Cardiac fibroblast (primary cell): ENCODE data around the gene GRB7.
A peak's percentile ranks its signal among the peaks of the same experiment; 100 is the strongest.

Experiments
- DNase-seq, 2 donors: peaks; one replicate each; pipeline versions ENCODE4 v3.0.0 to v3.0.0-alpha.2; 2010; ENCODE audit warnings: low read depth in 2 of 2
- H3K4me3 ChIP-seq, 2 donors: replicated peaks in 1 of 2; 1 replicate in 1 of 2; 2 replicates in 1 of 2; pipeline ENCODE4 v1.5.1; 2011; ENCODE audit warnings: low read depth in 2 of 2, low read length in 2 of 2, mild to moderate bottlenecking in 2 of 2, moderate library complexity in 1 of 2
- CTCF ChIP-seq: IDR thresholded peaks from one replicate; pipeline ENCODE4 v1.5.1; 2011; ENCODE audit warnings: low read depth, mild to moderate bottlenecking, low read length, inconsistent platforms

GRB7 gene

DNA sequence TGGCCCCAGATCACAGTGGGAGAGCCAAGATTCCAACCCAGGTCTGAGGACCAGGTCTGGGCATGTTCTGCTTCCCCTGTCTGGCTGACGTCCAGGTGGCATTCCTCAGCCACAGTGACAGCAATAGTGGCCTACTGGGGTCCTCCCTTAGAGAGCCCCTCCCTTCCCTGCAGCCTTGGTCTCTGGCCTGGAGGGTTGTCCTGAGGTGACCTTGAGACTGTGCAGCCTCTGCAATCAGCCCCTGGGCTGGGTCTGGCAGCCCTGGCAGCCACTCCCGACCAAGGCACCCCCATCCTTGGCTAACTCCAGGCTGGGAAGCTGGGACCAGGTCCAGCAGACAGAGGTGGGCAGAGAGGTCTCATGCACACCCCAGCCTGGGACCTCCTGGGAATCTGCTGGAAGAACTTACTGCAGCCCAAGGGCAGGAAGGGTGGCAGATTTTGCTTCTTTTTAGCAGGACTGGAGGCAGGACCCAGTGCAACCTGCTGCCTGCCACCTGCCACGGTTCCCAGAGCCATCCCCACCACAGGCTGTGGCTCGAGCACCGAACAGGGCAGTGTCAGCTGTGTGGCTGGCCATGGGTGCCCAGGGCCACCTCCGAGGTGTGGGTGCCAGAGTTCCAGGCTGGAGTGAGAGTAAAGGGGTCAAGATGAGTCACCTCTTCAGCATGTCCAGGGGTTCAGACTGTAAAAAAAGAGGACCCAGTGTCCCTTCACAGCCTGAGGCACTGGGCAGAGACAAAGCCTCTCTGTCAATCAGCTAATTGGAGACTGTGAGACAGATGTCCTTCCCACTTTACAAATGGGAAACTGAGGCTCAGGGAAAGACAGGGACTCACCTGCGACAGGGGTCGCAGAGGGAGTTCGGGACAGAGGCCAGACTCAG, 12.6 kb downstream of the GRB7 start:
- DNase-seq, result peak in 1 of 2 donors; percentile 21
- TF ChIP-seq CTCF, result no peak
- no peak overlapping the region for H3K4me3 ChIP-seq

GRCh38 chr17:39751016-39751543, 13.3 kb downstream of the GRB7 start:
- H3K4me3 ChIP-seq, result no peak overlapping the region
- TF ChIP-seq CTCF, result no peak
- DNase-seq, result no peak

DNA sequence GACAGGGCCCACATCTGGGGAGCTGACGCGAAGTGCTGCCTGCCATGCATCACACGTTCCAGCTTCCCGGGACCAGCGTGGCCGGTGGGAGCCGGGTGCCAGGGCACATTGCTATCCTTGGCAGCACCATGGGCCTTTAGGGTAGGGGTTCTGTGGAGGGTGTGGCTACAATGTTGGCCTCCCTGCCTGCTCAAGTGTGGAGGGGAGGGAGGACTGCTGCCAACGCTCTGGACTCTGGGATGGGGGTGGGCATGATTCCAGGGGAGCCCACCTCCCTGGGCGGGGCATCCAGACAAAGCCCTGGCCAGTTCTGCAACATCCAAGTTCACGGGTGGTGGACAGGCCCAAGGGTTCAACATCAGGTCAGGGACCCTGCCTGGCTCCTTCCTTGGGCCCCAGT, 13.9 kb downstream of the GRB7 start:
- H3K4me3 ChIP-seq, result no peak overlapping the region
- no peak for DNase-seq
- TF ChIP-seq CTCF, result no peak

GRCh38 chr17:39752241-39752881, 14.6 kb downstream of the GRB7 start:
- no peak overlapping the region for H3K4me3 ChIP-seq
- no peak for TF ChIP-seq CTCF
- no peak for DNase-seq

DNA sequence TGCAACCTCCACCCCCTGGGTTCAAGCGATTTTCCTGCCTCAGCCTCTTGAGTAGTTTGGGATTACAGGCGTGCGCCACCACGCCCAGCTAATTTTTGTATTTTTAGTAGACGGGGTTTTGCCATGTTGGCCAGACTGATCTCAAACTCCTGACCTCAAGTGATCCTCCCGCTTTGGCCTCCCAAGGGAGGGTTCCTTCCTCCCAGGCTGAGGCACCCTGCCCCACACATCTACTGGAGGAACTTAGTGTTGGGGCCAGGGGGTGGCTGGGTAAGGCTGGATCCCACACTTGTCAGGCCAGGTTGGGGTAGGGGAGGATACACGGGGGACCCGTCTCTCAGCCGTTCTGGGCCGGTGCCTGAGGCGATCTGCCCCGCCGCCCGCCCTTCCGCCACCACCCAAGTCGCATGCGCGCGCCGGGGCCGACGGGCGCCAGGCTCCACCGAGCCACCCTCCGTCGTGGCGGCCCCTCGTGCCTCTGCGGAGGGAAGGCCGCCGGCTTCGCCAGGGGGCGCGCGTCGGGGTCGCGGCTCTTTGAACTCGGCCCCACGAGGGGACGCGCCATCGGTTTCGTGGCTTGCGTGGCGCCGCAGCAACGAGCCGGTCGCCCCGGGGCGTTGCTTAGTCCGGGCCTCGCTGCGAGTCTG, 15.9 kb downstream of the GRB7 start:
- peak overlapping the region; percentile 63 for H3K4me3 ChIP-seq
- no peak for DNase-seq
- no peak for TF ChIP-seq CTCF

GRCh38 chr17:39754161-39754957, 16.6 kb downstream of the GRB7 start:
- peak; percentile 83 to 92 for DNase-seq
- peak; percentile 56 for TF ChIP-seq CTCF
- H3K4me3 ChIP-seq, result peak overlapping the region; percentile 63
